Measurements from ENCODE around the gene AP1AR.

GRCh38 chr4:112183252-112183651 is 48.3 kb upstream of the AP1AR start:
- TF ChIP-seq, protein P1, sequence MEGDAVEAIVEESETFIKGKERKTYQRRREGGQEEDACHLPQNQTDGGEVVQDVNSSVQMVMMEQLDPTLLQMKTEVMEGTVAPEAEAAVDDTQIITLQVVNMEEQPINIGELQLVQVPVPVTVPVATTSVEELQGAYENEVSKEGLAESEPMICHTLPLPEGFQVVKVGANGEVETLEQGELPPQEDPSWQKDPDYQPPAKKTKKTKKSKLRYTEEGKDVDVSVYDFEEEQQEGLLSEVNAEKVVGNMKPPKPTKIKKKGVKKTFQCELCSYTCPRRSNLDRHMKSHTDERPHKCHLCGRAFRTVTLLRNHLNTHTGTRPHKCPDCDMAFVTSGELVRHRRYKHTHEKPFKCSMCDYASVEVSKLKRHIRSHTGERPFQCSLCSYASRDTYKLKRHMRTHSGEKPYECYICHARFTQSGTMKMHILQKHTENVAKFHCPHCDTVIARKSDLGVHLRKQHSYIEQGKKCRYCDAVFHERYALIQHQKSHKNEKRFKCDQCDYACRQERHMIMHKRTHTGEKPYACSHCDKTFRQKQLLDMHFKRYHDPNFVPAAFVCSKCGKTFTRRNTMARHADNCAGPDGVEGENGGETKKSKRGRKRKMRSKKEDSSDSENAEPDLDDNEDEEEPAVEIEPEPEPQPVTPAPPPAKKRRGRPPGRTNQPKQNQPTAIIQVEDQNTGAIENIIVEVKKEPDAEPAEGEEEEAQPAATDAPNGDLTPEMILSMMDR (IDR thresholded peaks at IDR 0.05; ENCODE audit: low read depth, low read length), result no peak
- TF ChIP-seq POLR2A (IDR thresholded peaks at IDR 0.05; ENCODE audit: extremely low read depth, insufficient read length) (no peak), MAX (IDR thresholded peaks at IDR 0.05; ENCODE audit: low read depth, low read length) (no peak), MYC (IDR thresholded peaks at IDR 0.05; ENCODE audit: low read depth, low read length) (no peak)
